GM19025 (cell line): ENCODE results near the gene IRF5.

ENCODE experiments used
- ATAC-seq: cut with Tn5 transposase; IDR thresholded peaks from one replicate; pipeline ENCODE4 v1.9.1; 2021; ENCODE audit warnings: mild to moderate bottlenecking, low read depth, moderate library complexity; ENCODE audit not compliant: unreplicated experiment

Gene IRF5

DNA sequence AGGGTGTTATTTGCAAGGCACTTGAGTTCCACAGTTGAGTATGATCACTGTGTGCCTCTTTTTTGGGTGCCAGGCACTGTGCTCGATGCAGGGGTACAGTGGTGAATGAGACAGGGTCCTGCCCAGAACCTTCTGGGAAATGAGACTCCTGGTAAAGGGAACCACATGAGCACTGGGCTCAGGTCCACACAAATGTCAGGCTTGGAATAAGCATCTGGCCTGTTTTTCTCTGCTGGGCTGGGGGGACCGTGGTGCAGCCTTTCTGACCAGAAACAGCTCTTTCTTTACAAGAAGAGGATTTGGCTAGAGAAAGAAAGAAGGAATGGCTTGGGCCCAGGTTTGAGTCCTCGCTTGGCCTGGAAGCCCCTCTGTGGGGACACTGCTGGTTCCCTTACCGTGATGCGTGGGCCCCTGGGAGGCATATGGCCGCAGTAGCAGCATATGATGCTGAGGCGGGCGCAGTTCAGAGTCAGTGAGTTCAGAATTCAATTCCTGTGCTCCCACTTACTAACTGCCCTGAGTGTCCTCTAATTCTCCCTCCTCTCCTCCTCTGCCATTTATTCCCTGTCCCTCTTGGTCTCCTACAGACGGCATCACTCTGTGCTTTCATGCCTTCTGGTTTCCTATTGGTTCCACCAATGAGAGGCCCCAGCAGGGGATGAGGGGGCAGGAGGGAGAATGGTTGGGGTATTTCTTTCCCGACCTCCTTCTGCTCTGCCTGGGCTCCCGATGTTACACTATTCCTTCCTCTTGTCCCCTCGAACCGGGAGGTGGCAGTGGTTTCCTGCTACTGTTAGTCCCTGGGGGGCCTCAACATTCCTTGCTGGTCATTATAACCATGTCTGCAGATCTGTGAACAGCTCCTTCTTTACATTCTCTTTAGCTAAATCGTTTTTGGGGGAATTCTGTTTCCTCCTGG, 17.6 kb upstream of the IRF5 start:
- ATAC-seq: no peak

DNA sequence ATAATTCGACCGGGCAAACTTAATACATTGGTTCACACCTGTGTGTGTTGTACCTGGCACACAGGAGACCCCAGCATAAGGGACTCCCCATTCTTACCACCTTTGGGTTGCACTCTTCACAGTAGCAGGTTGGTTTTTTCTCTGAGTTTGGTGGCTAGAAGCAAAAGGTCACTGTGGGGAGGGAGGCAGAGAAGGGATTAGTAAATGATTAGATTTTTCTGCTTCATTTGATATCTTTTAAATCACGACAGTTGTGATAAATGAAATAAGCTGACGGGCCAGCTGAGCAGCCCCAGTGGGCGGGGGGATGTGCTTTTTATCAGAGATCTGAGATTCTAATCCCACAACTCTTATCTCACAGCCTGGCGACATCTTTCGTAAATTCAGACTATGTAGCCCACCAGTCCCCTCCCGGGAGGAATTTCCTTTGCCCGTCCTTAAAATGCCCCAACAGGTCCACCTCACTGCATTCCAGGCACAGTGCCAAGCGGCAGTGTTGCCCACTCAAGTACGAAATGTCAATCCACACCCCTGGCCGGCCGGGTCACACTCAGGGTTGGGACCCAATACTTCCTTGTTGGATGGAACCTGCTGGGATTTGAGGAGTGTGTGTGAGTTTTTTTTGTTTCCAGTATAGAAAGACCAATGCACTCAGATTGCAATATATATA, 16.7 kb upstream of the IRF5 start:
- no peak for ATAC-seq

GRCh38 chr7:128921866-128922440, 15.8 kb upstream of the IRF5 start:
- ATAC-seq: no peak

DNA sequence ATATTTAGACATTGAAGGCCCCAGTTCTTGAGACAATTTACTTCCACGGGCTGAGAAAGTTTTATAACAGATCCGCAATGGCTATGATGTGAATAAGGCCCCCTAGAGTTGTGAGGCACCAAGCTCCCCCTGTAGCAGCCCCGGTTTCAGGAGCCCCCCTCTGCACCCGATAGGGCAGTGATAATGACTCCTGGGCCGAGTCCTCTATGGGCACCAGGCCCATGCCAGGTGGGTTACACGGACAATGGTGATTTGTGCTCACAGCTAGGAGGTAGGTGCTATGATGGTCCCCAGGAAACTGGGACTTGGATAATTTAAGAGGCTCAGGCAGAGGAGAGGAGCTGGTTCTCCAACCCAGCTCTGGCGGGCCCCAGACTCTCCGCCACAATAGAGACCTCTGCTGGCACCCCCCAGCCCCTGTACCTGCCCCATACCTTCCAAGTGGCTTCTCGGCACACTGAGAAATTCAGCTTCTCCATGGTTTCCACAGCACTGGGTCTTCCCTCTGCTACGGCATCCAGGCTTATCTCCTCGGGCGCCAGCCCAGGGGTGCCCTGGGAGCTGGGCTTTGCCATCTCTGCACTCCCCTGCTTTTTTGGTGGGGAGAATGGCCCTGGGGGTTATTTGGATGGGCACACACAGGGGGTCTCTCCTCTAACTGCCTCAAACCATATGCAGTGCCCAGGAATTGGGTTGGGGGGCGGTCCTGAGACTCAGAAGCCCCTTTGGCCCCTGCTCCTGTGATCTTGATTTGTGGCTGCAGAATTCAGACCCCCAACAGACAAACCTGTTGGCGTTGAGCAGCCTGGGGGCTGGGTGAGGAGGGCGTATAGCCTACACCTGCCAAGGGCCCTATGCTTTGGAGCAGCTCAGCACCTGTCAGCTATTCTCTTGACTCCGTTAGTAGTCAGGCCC, 15.0 kb upstream of the IRF5 start:
- no peak for ATAC-seq

- no peak for ATAC-seq
Measured at GRCh38 chr7:128923411-128923800, 14.3 kb upstream of the IRF5 start.

GRCh38 chr7:128924707-128925588, 12.8 kb upstream of the IRF5 start:
- no peak for ATAC-seq

DNA sequence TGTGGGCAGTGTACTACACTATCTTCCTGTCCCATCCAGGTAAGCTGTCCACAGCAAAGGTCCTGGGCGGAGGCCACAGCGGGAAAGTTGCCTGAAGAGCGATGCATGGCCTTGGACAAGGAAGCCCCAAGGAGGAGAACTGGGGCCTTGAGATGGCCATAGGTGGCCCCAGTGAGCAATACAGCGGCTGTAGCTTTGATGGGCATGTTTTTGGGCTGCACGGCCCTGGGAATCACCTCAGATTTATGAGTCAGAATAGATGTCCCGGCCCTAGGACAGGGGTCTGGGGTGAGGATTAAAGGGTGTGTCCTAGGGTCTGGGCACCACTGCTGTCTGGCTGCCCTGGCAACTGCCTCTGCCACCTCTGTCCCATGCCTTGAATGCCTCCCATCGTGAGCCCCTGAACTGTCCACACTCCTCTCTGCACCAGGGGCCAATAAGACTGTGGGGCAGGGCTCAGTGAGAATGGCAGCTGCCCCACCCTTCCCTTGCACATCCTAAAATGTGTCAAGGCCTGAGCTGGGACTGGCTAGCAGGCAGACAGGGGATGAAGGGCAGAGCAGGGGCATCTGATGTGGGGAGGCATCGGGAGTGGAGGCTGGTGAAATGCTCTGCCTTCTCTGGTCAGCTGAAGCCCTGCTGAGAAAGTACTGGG, 9.4 kb upstream of the IRF5 start:
- ATAC-seq: no peak

GRCh38 chr7:128928882-128929788, 8.6 kb upstream of the IRF5 start:
- ATAC-seq: no peak

- ATAC-seq: no peak
Measured at GRCh38 chr7:128931190-128931798, 6.4 kb upstream of the IRF5 start.

DNA sequence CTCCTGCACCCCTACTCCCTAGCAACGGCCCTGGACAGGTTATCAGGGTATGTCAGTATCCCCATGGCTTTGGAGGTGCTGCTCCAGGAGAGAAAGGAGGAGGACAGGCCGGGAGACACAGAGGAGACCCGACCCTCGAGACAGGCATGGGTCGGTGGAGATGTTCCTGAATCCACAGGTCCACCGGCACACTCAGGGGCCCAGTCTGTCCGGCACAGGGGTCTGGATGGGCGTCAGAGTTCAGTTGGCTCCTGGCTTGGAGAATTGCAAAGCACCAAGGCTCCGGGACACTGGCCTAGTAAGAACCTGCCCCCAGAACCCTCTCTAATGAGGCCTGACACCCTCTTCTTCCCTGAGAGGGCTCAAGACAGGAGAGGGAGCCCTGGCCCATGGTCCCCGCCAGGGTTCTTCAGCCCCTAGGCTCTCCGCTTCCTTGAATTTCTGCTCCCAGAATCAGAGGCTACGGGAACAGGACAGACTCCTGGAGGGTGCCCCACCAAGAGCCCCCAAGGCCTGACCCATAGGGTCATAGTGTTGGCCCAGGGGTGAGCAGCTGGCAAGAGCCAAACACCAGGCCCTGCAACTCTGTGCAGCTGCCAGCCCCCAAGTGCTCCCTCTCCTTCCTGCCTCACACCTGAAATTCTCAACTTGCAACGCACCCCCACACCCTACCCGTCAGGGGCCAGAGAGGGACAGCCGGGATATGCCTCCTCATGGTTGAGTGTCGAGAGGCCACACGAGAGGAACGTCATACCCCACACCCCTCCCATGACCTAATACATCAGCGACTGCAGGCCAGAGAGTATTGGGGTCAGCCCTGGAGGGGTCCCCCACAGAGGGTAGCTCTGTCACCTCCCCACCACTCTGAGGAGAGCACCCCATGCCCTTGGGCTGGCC, 5.5 kb upstream of the IRF5 start:
- ATAC-seq: no peak

- ATAC-seq: no peak
Measured at GRCh38 chr7:128932862-128933179, 4.9 kb upstream of the IRF5 start.

DNA sequence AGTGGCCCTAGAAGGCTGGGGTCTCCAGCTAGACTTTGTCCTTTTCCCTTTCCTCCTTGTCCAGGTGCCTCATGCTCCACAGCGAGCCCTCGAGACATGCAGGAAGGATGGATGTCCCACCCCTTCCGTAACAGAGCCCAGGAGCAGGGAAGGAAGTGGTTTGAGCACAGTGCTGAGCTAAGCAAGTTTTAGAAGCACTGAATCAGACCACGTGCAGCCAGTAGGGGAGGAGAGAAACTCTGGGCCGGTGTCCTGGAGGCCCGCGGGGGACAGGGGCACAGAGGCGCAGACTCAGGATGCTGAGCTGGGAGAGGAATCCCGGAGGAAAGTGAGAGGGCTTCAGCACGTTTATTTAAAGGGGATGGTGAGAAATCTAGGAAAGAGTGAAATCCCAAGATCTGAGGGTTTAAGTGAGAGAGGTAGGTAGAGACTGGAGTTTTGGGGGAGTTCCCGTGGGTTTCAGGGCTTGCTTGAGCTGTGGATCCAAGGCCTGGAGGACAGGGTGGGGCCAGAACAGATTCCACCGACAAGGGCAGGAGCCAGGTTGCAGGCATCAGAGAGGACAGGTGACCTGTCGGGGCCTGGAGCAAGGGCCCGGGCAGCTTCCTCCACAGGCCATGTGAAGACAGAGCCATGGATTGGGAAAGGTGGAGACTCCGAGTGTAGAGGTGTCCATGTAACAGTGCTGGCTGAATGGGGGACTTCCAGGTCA, 4.4 kb upstream of the IRF5 start:
- peak; percentile 29 for ATAC-seq

DNA sequence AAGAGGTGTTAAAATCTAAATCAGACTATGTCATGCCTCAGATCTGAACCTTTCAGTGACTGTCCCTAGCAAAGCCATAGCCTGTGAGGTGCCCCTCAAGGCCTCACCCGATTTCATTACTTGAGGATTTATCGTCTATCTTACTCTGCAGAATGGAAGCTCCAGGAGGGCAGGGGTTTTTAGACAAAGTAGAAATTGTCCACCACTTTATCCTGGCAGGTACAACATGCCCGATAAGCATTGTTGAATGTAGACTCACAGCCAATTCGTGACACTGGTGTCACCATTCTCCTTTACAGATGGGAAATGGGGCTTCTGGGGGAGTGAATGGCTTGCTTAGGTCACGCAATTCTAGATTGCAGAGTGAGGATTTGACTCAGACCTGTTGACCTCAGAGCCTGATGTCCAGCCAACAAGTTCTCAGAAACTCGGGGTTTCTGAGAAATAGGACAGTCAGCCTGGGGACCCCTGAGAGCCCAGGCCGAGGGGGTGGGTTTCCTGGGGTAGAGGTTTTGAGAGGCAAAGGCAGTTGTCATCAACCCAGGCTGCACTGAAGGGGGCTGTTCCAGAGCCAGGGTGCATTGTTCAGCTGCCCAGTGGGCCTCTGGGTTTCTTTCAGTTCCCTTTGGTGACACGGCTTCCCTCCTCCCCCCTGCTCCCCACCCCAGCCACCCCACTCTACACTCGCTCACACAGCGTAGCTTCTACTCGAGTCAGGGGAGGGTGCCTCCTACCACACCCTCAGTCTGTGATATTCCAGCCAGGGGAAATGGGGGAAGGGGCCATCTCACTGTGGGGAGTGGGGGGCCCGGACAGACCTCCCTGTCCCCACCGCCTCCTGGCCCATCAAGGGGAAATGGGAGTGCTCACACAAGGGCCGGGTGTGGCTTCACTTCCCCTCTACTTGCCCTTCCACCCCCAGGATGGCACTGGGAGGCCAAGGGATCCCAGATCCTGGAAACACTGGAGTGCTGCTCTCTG, 3.1 kb upstream of the IRF5 start:
- ATAC-seq: peak; percentile 16

DNA sequence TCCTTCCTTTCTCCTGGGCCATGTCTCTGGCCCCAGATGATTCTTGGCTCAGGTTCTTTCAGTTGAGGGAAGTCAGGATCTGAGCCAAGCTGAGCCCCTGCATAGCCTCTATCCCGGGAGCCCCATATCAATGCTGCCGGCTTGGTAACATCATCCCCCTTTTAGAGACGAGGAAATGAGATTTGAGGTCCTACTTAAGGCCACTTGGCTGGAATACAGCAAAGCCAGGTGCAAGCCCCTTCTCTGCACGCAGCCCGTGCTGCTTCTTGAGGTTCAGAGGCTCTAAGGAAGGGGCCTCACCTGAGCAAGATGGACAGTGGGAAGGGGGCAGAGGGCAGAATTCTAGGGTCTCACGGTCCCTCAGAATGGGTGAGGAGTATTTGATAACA, 2.4 kb upstream of the IRF5 start:
- no peak for ATAC-seq

GRCh38 chr7:128936798-128937197, 929 bp upstream of the IRF5 start:
- no peak for ATAC-seq
